Psoas muscle (tissue), 8 donors: ENCODE results near the gene PTPRG. TPM values are rescaled to one million over a fixed set of nuclear protein-coding genes. Genes with fewer than 3 reads are reported as not detected.

Experiments
- ATAC-seq, 4 donors: fragments of 200-7000 bp; cut with Tn5 transposase; one replicate each; pipeline ENCODE4 v1.9.1; 2020; ENCODE audit warnings: moderate library complexity in 3 of 4, mild to moderate bottlenecking in 2 of 4
- DNase-seq, 2 donors: peaks; one replicate each; pipeline ENCODE4 v3.0.0-alpha.2; 2020
- H3K27ac ChIP-seq: fragments of 200-600 bp; one replicate; pipeline ENCODE4 v1.8.0; 2022
- H3K27me3 ChIP-seq, 3 donors: fragments of 200-600 bp in 1 of 3; one replicate each; pipeline versions ENCODE4 v1.6.1 to v1.8.0; 2013 to 2022; ENCODE audit warnings: low read length in 2 of 3, mild to moderate bottlenecking in 2 of 3, moderate library complexity in 1 of 3; ENCODE audit not compliant: insufficient read depth in 3 of 3
- H3K36me3 ChIP-seq, 2 donors: fragments of 200-600 bp in 1 of 2; one replicate each; pipeline versions ENCODE4 v1.6.1 to v1.8.0; 2013 to 2022; ENCODE audit warnings: low read depth in 1 of 2, mild to moderate bottlenecking in 1 of 2, moderate library complexity in 1 of 2; ENCODE audit not compliant: insufficient read depth in 1 of 2
- H3K4me1 ChIP-seq: fragments of 200-600 bp; one replicate; pipeline ENCODE4 v1.8.0; 2022
- H3K4me3 ChIP-seq: fragments of 200-600 bp; one replicate; pipeline ENCODE4 v1.8.0; 2022; ENCODE audit warnings: mild to moderate bottlenecking
- H3K9me3 ChIP-seq: fragments of 200-600 bp; one replicate; pipeline ENCODE4 v1.8.0; 2022
- WGBS, 3 donors: extraction: QIAGEN DNeasy Blood & Tissue Kit; methylation state at CpG; one replicate each; pipeline versions ENCODE4 v1.1.6 to v1.1.7; 2013; 5-methylcytosine and 5-hydroxymethylcytosine counted together
- intact Hi-C, 2 donors: fragments of 100-400 bp; cut with DNase I; formaldehyde crosslinking; loops; one replicate each; pipeline versions ENCODE4 v1.11.0 to v1.14.2; 2022
- polyA plus RNA-seq, 3 donors: library from polyadenylated mRNA; stranded (reverse); fragments of 200-250 nt; gene quantifications; one replicate each; pipeline ENCODE4 v1.2.3, GENCODE V29; 2013
- total RNA-seq, 4 donors: library from RNA; stranded (reverse); fragmentation: NEBNext Ultra II Directional in 2 of 4; extraction: Animal tissue kit (Norgen Biotek cat#: 25700) in 2 of 4; gene quantifications; one replicate each; pipeline versions ENCODE4 v1.2.1 to v1.2.4, GENCODE V29; 2021 to 2023
- TF ChIP-seq, protein P1 (sequence below): fragments of 200-600 bp; IDR thresholded peaks from one replicate; pipeline ENCODE4 v1.8.0; 2022; ENCODE audit warnings: antibody characterized with exemption
- donor health status: healthy with polysubstance abuse.
- donor health status: DM: no; HTN: no; CAD: no; lungs with moderate emphysema.
- donor health status: Bipolar disorder and iron deficiency.
- donor health status: healthy.
- donor health status: DM: yes; HTN: yes; CAD: no.
- donor health status: DM: no; HTN: no; CAD: no.
- donor health status: DM: no; HTN: no; CAD: no.
- donor health status: DM: yes; HTN: yes; CAD: no.

Gene PTPRG
- total and polyA plus RNA-seq, 7 donors: 4.5 to 29.5 (median 12.6) TPM

DNA sequence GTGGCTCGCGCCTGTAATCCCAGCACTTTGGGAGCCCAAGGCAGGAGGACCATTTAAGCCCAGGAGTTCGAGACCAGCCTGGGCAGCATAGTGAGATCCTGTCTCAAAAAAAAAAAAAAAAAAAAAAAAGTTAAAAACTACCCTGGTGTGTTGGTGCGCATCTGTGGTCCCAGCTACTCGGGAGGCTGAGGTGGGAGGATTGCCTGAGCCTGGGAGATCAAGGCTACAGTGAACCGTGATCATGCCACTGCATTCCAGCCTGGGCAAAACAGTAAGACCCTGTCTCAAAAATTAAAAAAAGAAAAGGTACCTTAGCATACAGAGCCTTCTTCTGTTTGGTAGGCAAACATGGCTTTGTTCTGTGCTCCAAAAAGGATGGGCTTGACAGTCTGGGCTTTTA lies 57.5 kb downstream of the PTPRG start:
- TF ChIP-seq, protein P1, sequence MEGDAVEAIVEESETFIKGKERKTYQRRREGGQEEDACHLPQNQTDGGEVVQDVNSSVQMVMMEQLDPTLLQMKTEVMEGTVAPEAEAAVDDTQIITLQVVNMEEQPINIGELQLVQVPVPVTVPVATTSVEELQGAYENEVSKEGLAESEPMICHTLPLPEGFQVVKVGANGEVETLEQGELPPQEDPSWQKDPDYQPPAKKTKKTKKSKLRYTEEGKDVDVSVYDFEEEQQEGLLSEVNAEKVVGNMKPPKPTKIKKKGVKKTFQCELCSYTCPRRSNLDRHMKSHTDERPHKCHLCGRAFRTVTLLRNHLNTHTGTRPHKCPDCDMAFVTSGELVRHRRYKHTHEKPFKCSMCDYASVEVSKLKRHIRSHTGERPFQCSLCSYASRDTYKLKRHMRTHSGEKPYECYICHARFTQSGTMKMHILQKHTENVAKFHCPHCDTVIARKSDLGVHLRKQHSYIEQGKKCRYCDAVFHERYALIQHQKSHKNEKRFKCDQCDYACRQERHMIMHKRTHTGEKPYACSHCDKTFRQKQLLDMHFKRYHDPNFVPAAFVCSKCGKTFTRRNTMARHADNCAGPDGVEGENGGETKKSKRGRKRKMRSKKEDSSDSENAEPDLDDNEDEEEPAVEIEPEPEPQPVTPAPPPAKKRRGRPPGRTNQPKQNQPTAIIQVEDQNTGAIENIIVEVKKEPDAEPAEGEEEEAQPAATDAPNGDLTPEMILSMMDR: no peak
- Histone ChIP-seq H3K27ac (no peak overlapping the region), H3K4me3 (no peak overlapping the region), H3K36me3 (peaks cover 0 to under 1% of the 10 kb centered on the region in 2 donors), H3K27me3 (no peaks in the 10 kb centered on the region), H3K9me3 (no peaks in the 10 kb centered on the region), H3K4me1 (peaks cover 17% of the 10 kb centered on the region)
- WGBS, 3 donors: 92 to 99% (median 98%) methylated on average over 6 of the region's 6 CpGs
- intact Hi-C loops: no loop called here
- ATAC-seq: no peak
- DNase-seq: no peak

DNA sequence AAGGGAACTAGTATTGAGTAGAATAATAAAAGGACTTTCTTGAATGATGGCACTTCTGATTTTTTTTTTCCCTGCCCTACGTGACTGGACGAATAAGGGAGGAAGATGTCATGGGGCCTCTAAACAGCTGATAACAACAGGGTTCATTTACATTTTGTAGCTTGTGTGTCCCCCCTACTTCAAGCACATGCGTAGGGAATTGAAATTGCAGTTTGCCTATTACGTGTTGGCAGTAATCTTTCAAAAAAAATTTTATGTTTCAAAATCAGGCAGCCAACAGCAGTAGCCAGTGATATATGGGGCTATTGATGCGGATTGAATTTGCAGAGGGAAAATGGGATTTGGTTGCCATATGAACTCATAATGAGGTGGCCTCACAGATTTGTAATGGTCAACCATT lies 58.7 kb downstream of the PTPRG start:
- H3K27me3 ChIP-seq: no peaks in the 10 kb centered on the region
- WGBS, 3 donors: 69 to 94% (median 76%) methylated on average over 5 of the region's 5 CpGs
- peaks cover 13% of the 10 kb centered on the region for H3K4me1 ChIP-seq
- H3K27ac ChIP-seq: no peak overlapping the region
- intact Hi-C loops: no loop called here
- no peak overlapping the region for H3K4me3 ChIP-seq
- ATAC-seq: no peak
- TF ChIP-seq, protein P1: no peak
- H3K9me3 ChIP-seq: no peaks in the 10 kb centered on the region
- peaks cover 0 to 2% of the 10 kb centered on the region in 2 donors for H3K36me3 ChIP-seq
- no peak for DNase-seq

DNA sequence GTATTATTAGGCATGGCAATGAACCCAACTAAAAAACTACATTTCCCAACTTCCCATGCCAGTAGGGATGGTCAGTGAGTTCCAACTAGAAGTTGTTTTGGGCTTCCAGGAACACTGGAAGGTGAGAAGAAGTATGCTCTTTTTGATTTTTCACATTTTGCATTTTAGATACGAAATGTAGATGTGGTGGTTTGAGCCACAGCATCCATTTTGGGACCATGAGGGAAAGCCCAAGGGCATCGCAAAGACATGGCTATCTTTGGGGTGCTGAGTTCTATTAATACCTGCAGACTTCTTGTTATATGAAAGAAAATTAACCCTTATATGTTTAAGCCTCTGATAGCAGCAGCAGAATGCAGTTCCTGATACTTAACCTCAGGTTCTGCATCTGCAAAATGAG lies 62.9 kb downstream of the PTPRG start:
- Histone ChIP-seq H3K9me3 (no peaks in the 10 kb centered on the region), H3K4me3 (no peak overlapping the region), H3K27me3 (no peaks in the 10 kb centered on the region), H3K4me1 (peaks cover 25% of the 10 kb centered on the region), H3K27ac (no peak overlapping the region), H3K36me3 (peaks cover 0 to 2% of the 10 kb centered on the region in 2 donors)
- intact Hi-C loops: no loop called here
- WGBS, 3 donors: 92 to 98% (median 93%) methylated on average over 2 of the region's 2 CpGs
- TF ChIP-seq, protein P1: no peak
- DNase-seq (no peak), ATAC-seq (no peak)

DNA sequence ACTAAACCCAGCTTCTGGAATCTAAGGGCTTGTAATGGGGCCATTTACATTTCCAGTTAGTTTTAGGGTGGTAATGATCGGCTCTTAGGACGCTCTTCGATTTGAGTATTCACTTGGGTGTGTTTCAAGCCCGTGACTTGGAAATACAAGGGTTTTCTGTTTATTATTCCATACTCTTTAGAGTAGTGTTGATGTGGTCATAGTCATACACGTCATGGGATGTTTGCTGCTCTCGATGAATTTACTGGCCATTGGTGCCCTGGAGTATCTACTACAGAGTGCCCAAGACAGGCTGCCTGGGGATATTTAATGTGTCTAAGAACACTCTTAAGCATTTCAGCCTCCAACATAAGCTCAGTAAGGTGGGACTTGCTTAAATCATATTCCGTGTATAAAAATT lies 64.1 kb downstream of the PTPRG start:
- peaks cover 25% of the 10 kb centered on the region for H3K4me1 ChIP-seq
- 91 to 96% (median 95%) methylated on average over 7 of the region's 7 CpGs for WGBS, 3 donors
- no peak overlapping the region for H3K27ac ChIP-seq
- TF ChIP-seq, protein P1: no peak
- intact Hi-C loops: no loop called here
- no peak overlapping the region for H3K4me3 ChIP-seq
- ATAC-seq: no peak
- peaks cover 0 to 2% of the 10 kb centered on the region in 2 donors for H3K36me3 ChIP-seq
- no peak for DNase-seq
- no peaks in the 10 kb centered on the region for H3K27me3 ChIP-seq
- no peaks in the 10 kb centered on the region for H3K9me3 ChIP-seq

DNA sequence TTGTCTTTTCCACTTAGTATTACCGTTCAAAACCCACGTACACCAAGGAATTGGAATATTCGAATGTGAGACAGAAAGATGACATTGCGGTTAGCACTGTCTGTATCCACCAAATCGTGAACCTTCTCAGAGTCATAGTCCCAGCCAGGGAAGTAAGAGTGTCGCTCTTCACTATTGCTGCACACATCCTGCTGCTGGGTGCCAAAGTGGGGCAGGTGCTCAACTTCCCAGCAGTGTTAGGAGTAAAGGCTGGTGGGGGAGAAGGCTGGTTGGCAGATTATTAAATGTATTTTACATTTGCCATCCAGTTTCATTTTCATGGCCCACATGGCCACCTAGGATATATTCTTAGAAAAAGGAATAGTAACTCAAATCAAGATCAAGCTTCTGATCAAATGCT lies 65.1 kb downstream of the PTPRG start:
- peak in 1 of 4 donors; percentile 34 for ATAC-seq

More for the DNA sequence above, 65.1 kb downstream of the PTPRG start:
- Histone ChIP-seq H3K36me3 (peaks cover 0 to 2% of the 10 kb centered on the region in 2 donors), H3K27me3 (no peaks in the 10 kb centered on the region), H3K4me1 (peaks cover 25% of the 10 kb centered on the region), H3K4me3 (no peak overlapping the region), H3K9me3 (no peaks in the 10 kb centered on the region), H3K27ac (no peak overlapping the region)
- 83 to 88% (median 85%) methylated on average over 6 of the region's 6 CpGs for WGBS, 3 donors
- TF ChIP-seq, protein P1: no peak
- intact Hi-C loops: no loop called here
- DNase-seq: no peak
